Measurements from ENCODE around the gene FRMPD2. TPM values are rescaled to one million over a fixed set of nuclear protein-coding genes. Genes with fewer than 3 reads are reported as not detected.

The FRMPD2 gene
- total RNA-seq, 1 experiment from 2014 or later, result 0.30 TPM

GRCh38 chr10:48285710-48286109 is 11.2 kb upstream of the FRMPD2 start:
- Histone ChIP-seq H3K4me2 (ENCODE audit: low read length) (no peak overlapping the region), H4K20me1 (ENCODE audit: insufficient read depth) (no peaks in the 10 kb centered on the region), H3K36me3 (ENCODE audit: control insufficient read depth in 1 of 2, insufficient read depth in 2 of 2, low read length in 2 of 2) (no peaks in the 10 kb centered on the region), H3K27ac (ENCODE audit: low read depth, low read length) (no peak overlapping the region), H3K27me3 (ENCODE audit: insufficient read depth, low read length) (no peaks in the 10 kb centered on the region), H3K9me3 (ENCODE audit: control insufficient read depth in 1 of 2, insufficient read depth in 1 of 2, low read depth in 1 of 2, low read length in 2 of 2) (peaks cover 0 to 4% of the 10 kb centered on the region in 2 experiments; a peak in 1 of 4 replicates), H3K9ac (ENCODE audit: low read length) (no peak overlapping the region), H3K79me2 (ENCODE audit: insufficient read depth, low read length) (no peaks in the 10 kb centered on the region), H3K4me3 (replicated peaks in 1 of 2; ENCODE audit: low read depth in 1 of 2, low read length in 2 of 2) (no peak overlapping the region), H3K4me1 (ENCODE audit: control insufficient read depth in 1 of 2, insufficient read depth in 2 of 2, low read length in 2 of 2) (peaks cover 2 to 7% of the 10 kb centered on the region in 2 experiments; a peak in 2 of 4 replicates), H3K9me2 (ENCODE audit: insufficient read depth) (no peaks in the 10 kb centered on the region), H2AFZ (ENCODE audit: low read depth, low read length, poor library complexity, severe bottlenecking) (no peak overlapping the region)
- ChIA-PET RAD21 (ENCODE audit: low non-redundant PET in 1 of 2, low total read pairs in 2 of 2, uncharacterized antibody in 2 of 2, unreplicated experiment in 2 of 2) (no interaction called here), CTCF (no interaction called here), POLR2A (no interaction called here)
- no peak for TF ChIP-seq FOSL1 (IDR thresholded peaks at IDR 0.05; ENCODE audit: low read depth)
- TF ChIP-seq SP1 (IDR thresholded peaks at IDR 0.05; ENCODE audit: low read depth), result no peak
- TF ChIP-seq CBX3 (IDR thresholded peaks at IDR 0.05; ENCODE audit: low read depth), result no peak
- no peak for TF ChIP-seq POLR2AphosphoS5 (IDR thresholded peaks at IDR 0.05; ENCODE audit: low read depth, low read length)
- TF ChIP-seq SIN3A (IDR thresholded peaks at IDR 0.05; ENCODE audit: low read depth), result no peak
- no TSS peak for BruUV-seq (replicated peaks)
- no peak for ATAC-seq
- DNase-seq (ENCODE audit: low read depth, low spot score), result no peak
- intact Hi-C loops (cut with micrococcal nuclease), result no loop called here

DNA sequence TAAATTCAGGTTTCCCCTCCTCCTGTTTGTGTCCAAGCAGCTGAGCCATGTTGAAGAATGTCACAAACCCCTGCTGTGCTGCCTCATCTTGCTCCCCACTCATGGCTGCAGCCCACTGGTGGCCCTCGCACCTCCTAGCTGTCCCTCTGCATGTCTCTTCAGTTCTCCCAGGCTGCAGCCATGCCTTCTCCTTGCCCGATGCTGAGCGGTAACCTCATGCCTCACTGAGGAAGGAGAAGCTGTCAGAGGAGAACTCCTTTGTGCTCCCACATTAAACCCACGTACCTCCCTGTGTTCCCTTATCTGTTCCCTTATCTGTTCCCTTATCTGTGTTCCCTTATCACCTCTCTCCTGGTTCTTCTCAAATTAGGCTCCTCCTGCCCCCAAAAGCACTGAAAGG is 10.3 kb upstream of the FRMPD2 start:
- H3K4me3 ChIP-seq (replicated peaks in 1 of 2; ENCODE audit: low read depth in 1 of 2, low read length in 2 of 2), result no peak overlapping the region
- no peaks in the 10 kb centered on the region for H3K36me3 ChIP-seq (ENCODE audit: control insufficient read depth in 1 of 2, insufficient read depth in 2 of 2, low read length in 2 of 2)
- ChIA-PET RAD21 (ENCODE audit: low non-redundant PET in 1 of 2, low total read pairs in 2 of 2, uncharacterized antibody in 2 of 2, unreplicated experiment in 2 of 2) (no interaction called here), POLR2A (no interaction called here), CTCF (no interaction called here)
- no peak overlapping the region for H2AFZ ChIP-seq (ENCODE audit: low read depth, low read length, poor library complexity, severe bottlenecking)
- H3K27ac ChIP-seq (ENCODE audit: low read depth, low read length), result no peak overlapping the region
- no peak for TF ChIP-seq ZFX (IDR thresholded peaks at IDR 0.05)
- TF ChIP-seq SP1 (IDR thresholded peaks at IDR 0.05; ENCODE audit: low read depth), result no peak
- no peak for TF ChIP-seq SRF (IDR thresholded peaks at IDR 0.05; ENCODE audit: low read depth)
- no peak for TF ChIP-seq CTCF (IDR thresholded peaks at IDR 0.05 in 2 of 3, conservative IDR thresholded peaks at IDR 0.05 in 1 of 3; ENCODE audit: borderline replicate concordance in 1 of 3, insufficient read depth in 1 of 3, low read depth in 2 of 3, low read length in 2 of 3)
- TF ChIP-seq YY1 (IDR thresholded peaks at IDR 0.05; ENCODE audit: extremely low read depth, insufficient replicate concordance, low read depth, low read length), result no peak
- TF ChIP-seq EZH2phosphoT487 (IDR thresholded peaks at IDR 0.05; ENCODE audit: borderline replicate concordance), result no peak
- TF ChIP-seq POLR2A (IDR thresholded peaks at IDR 0.05; ENCODE audit: borderline replicate concordance, extremely low read depth, insufficient read depth, insufficient read length), result no peak
- TF ChIP-seq FOSL1 (IDR thresholded peaks at IDR 0.05; ENCODE audit: low read depth), result no peak
- no peak for TF ChIP-seq RAD21 (IDR thresholded peaks at IDR 0.05; ENCODE audit: low read depth)
- no peak for TF ChIP-seq CEBPB (IDR thresholded peaks at IDR 0.05; ENCODE audit: low read depth)
- no peak for TF ChIP-seq ZBTB33 (IDR thresholded peaks at IDR 0.05; ENCODE audit: extremely low read depth, insufficient replicate concordance, low read length)
- BruUV-seq (replicated peaks), result no TSS peak
- ATAC-seq (no peak), DNase-seq (ENCODE audit: low read depth, low spot score) (no peak)
- no peaks in the 10 kb centered on the region for H3K79me2 ChIP-seq (ENCODE audit: insufficient read depth, low read length)
- H3K4me1 ChIP-seq (ENCODE audit: control insufficient read depth in 1 of 2, insufficient read depth in 2 of 2, low read length in 2 of 2), result peaks cover 1 to 5% of the 10 kb centered on the region in 2 experiments; a peak in 2 of 4 replicates
- no peaks in the 10 kb centered on the region for H4K20me1 ChIP-seq (ENCODE audit: insufficient read depth)
- no peaks in the 10 kb centered on the region for H3K9me2 ChIP-seq (ENCODE audit: insufficient read depth)
- intact Hi-C loops (cut with micrococcal nuclease), result no loop called here
- no peak overlapping the region for H3K9ac ChIP-seq (ENCODE audit: low read length)
- H3K27me3 ChIP-seq (ENCODE audit: insufficient read depth, low read length), result no peaks in the 10 kb centered on the region
- no peak overlapping the region for H3K4me2 ChIP-seq (ENCODE audit: low read length)
- H3K9me3 ChIP-seq (ENCODE audit: control insufficient read depth in 1 of 2, insufficient read depth in 1 of 2, low read depth in 1 of 2, low read length in 2 of 2), result peaks cover 0 to 4% of the 10 kb centered on the region in 2 experiments; a peak in 1 of 4 replicates
